SK-N-SH (cell line): Measurements from ENCODE around the gene ARHGAP40. TPM values are rescaled to one million over a fixed set of nuclear protein-coding genes. Genes with fewer than 3 reads are reported as not detected.
A peak's percentile ranks its signal among the peaks of the same experiment; 100 is the strongest.

ENCODE experiments used
- CTCF ChIA-PET: fragments of 300-600, 350-600 bp; formaldehyde crosslinking; extraction: SDS; loops from one replicate; lab custom pipeline; 2021; lab: Yijun Ruan, JAX
- POLR2A ChIA-PET: fragments of 350-600 bp; sonication (Branson Sonifier 250); formaldehyde crosslinking; extraction: SDS; loops from one replicate; lab custom pipeline; 2020; ENCODE audit warnings: antibody characterized with exemption, inconsistent platforms; lab: Yijun Ruan, JAX
- DNase-seq: peaks from one replicate; pipeline ENCODE4 v3.0.0; 2012
- H2AFZ ChIP-seq: fragments of 200-600 bp; sonication (generic); 2 replicates; pipeline ENCODE4 v1.8.1; 2016; ENCODE audit warnings: antibody characterized with exemption, mild to moderate bottlenecking, low read depth
- H3F3A ChIP-seq: fragments of 200-600 bp; sonication (generic); replicated peaks from 2 replicates; pipeline ENCODE3; 2016; ENCODE audit warnings: antibody characterized with exemption, mild to moderate bottlenecking; ENCODE audit not compliant: insufficient read depth
- H3K27ac ChIP-seq, 2 experiments: fragments of 200-500 bp in 1 of 2; fragments of 200-600 bp in 1 of 2; sonication (Bioruptor generic) in 1 of 2; sonication (generic), shearing (Covaris generic) in 1 of 2; 2 replicates each; pipeline versions ENCODE4 v1.5.1 to v1.6.1; 2014 to 2016; ENCODE audit warnings: low read depth in 2 of 2, inconsistent platforms in 1 of 2, low read length in 1 of 2, mild to moderate bottlenecking in 1 of 2, mixed read lengths in 1 of 2
- H3K27me3 ChIP-seq: fragments of 200-600 bp; sonication (generic), shearing (Covaris generic); 2 replicates; pipeline ENCODE4 v1.6.1; 2016; ENCODE audit warnings: mixed run types; ENCODE audit not compliant: insufficient read depth
- H3K36me3 ChIP-seq, 2 experiments: fragments of 200-500 bp in 1 of 2; fragments of 200-600 bp in 1 of 2; sonication (Bioruptor generic) in 1 of 2; sonication (generic) in 1 of 2; replicated peaks in 1 of 2; 2 replicates each; pipeline versions ENCODE3 to v1.5.1; 2014 to 2016; ENCODE audit warnings: low read length in 1 of 2, mild to moderate bottlenecking in 1 of 2; ENCODE audit not compliant: insufficient read depth in 2 of 2, control insufficient read depth in 1 of 2
- H3K4me1 ChIP-seq, 2 experiments: fragments of 200-500 bp in 1 of 2; fragments of 200-600 bp in 1 of 2; sonication (Bioruptor generic) in 1 of 2; sonication (generic), shearing (Covaris generic) in 1 of 2; 2 replicates each; pipeline versions ENCODE4 v1.5.1 to v1.6.1; 2014 to 2016; ENCODE audit warnings: low read depth in 1 of 2, low read length in 1 of 2, mixed run types in 1 of 2; ENCODE audit not compliant: insufficient read depth in 2 of 2, control insufficient read depth in 1 of 2
- H3K4me2 ChIP-seq: fragments of 200-600 bp; sonication (generic), shearing (Covaris generic); 2 replicates; pipeline ENCODE4 v1.6.1; 2017; ENCODE audit warnings: mixed run types
- H3K4me3 ChIP-seq, 2 experiments: fragments of 200-500 bp in 1 of 2; fragments of 200-600 bp in 1 of 2; sonication (Bioruptor generic) in 1 of 2; sonication (generic), shearing (Covaris generic) in 1 of 2; 2 replicates each; pipeline versions ENCODE4 v1.5.1 to v1.8.1; 2014 to 2016; ENCODE audit warnings: low read depth in 2 of 2, inconsistent platforms in 1 of 2, low read length in 1 of 2, mild to moderate bottlenecking in 1 of 2, mixed read lengths in 1 of 2, moderate library complexity in 1 of 2
- H3K79me2 ChIP-seq: fragments of 200-600 bp; sonication (generic); 2 replicates; pipeline ENCODE4 v1.8.1; 2017; ENCODE audit warnings: mild to moderate bottlenecking; ENCODE audit not compliant: insufficient read depth
- H3K9ac ChIP-seq: fragments of 200-600 bp; sonication (generic); 2 replicates; pipeline ENCODE4 v1.6.1; 2017; ENCODE audit warnings: mixed run types
- H3K9me2 ChIP-seq: fragments of 200-600 bp; sonication (generic); 2 replicates; pipeline ENCODE4 v1.6.1; 2017; ENCODE audit warnings: mixed run types
- H3K9me3 ChIP-seq: fragments of 200-600 bp; sonication (generic); 2 replicates; pipeline ENCODE4 v1.6.1; 2017; ENCODE audit warnings: mixed run types, mild to moderate bottlenecking, moderate library complexity
- H4K20me1 ChIP-seq: fragments of 200-600 bp; sonication (generic); 2 replicates; pipeline ENCODE4 v1.6.1; 2017; ENCODE audit warnings: mild to moderate bottlenecking, mixed run types; ENCODE audit not compliant: insufficient read depth
- CHD2 ChIP-seq: fragments of 150-350 bp; IDR thresholded peaks from 2 replicates; pipeline ENCODE4 v1.6.1; 2018; ENCODE audit warnings: low read length; ENCODE audit not compliant: partially characterized antibody
- EP300 ChIP-seq, 2 experiments: IDR thresholded peaks; 2 replicates each; pipeline versions ENCODE4 v1.4.0 to v1.6.1; 2012; ENCODE audit warnings: borderline replicate concordance in 1 of 2, low read depth in 1 of 2, low read length in 1 of 2
- EZH2phosphoT487 ChIP-seq: fragments of 200-600 bp; sonication (generic); IDR thresholded peaks from 2 replicates; pipeline ENCODE4 v1.6.1; 2017; ENCODE audit warnings: low read depth, mixed run types, mild to moderate bottlenecking, antibody characterized with exemption, moderate library complexity, borderline replicate concordance
- FOXJ3 ChIP-seq: sonication (generic); formaldehyde crosslinking; IDR thresholded peaks from 2 replicates; pipeline ENCODE4 v1.5.1; 2020; ENCODE audit warnings: mild to moderate bottlenecking, missing genetic modification reagents
- GABPA ChIP-seq: IDR thresholded peaks from 2 replicates; pipeline ENCODE4 v1.4.0; 2012; ENCODE audit warnings: low read depth, mild to moderate bottlenecking
- RAD21 ChIP-seq: IDR thresholded peaks from 2 replicates; pipeline ENCODE4 v1.6.1; 2012; ENCODE audit warnings: mild to moderate bottlenecking, low read length
- RCOR1 ChIP-seq: fragments of 150-350 bp; IDR thresholded peaks from 2 replicates; pipeline ENCODE4 v1.6.1; 2017; ENCODE audit warnings: antibody characterized with exemption, low read length
- RXRA ChIP-seq: IDR thresholded peaks from 2 replicates; pipeline ENCODE4 v1.4.0; 2012; ENCODE audit warnings: low read depth, mild to moderate bottlenecking, borderline replicate concordance
- WGBS: methylation state at CpG from one replicate; pipeline ENCODE4 v1.1.6; 2017; ENCODE audit warnings: low lambda C conversion rate; 5-methylcytosine and 5-hydroxymethylcytosine counted together
- polyA plus RNA-seq, 3 experiments: library from polyadenylated mRNA; depleted of rRNA; stranded (reverse); fragments of >200 nt; gene quantifications; 2 replicates each; pipeline ENCODE4 v1.2.3, GENCODE V29; 2012
- TF ChIP-seq, protein P1 (sequence below): fragments of 200-600 bp; sonication (generic); IDR thresholded peaks from 2 replicates; pipeline ENCODE4 v1.6.1; 2017; ENCODE audit warnings: antibody characterized with exemption, mild to moderate bottlenecking, moderate library complexity

The ARHGAP40 gene
- polyA plus RNA-seq, 1 of the 3 experiments (the other 2 are of a cell fraction): 0.02 TPM

DNA sequence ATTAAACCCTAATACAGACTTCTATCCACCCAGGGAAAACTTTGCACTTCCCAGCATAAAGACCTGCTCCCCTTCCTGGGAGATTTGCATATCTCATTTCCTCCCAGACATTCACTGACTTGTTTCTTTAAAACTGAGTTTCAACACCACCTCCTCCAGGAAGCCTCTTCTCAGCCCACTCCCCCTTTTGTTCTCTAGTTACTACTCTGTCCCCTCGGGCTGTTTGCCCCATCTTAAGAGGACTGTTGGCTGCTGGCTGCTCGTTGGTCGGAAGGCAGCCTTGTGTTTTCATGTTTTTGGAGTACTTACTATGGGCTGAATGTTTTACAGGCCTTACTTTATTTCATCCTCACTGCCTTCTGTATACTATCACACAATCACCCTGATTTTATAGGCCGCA is 6.6 kb downstream of the ARHGAP40 start:
- ChIA-PET CTCF (no interaction called here), POLR2A (no interaction called here)
- Histone ChIP-seq H3K9me2 (no peaks in the 10 kb centered on the region), H3K4me3 (no peak overlapping the region), H3K4me1 (no peaks in the 10 kb centered on the region; a peak in 1 of 4 replicates), H2AFZ (no peak overlapping the region), H3K9ac (no peak overlapping the region), H3K79me2 (no peaks in the 10 kb centered on the region), H3K4me2 (no peak overlapping the region), H3K27ac (no peak overlapping the region), H3K27me3 (no peaks in the 10 kb centered on the region), H4K20me1 (no peaks in the 10 kb centered on the region), H3F3A (no peaks in the 10 kb centered on the region), H3K9me3 (no peaks in the 10 kb centered on the region), H3K36me3 (no peaks in the 10 kb centered on the region)
- no peak for DNase-seq
- 66% methylated on average over 4 of the region's 4 CpGs for WGBS
- TF ChIP-seq RXRA (no peak), RCOR1 (no peak), GABPA (no peak), RAD21 (no peak), EP300 (IDR thresholded peaks at IDR 0.05; ENCODE audit: borderline replicate concordance in 1 of 2, low read depth in 1 of 2, low read length in 1 of 2) (no peak)

DNA sequence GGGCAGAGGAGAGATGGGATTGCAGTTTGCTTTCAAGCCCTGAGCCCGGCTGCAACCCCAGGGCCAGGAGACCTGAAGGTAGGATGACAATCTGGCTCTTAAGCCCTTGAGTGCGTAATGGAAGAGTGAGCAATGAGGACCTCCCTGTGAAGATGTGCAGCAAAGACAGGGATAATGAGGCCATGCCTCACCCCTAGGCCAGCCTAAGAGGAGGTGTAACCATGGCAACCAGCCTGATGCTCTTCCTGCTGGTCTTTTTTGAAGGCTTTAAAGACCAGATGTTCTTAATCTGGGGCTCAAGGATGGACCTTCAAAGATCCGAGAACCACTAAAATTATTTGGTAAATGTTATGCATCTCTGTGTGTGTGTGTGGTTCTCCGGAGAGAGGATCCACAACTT is 8.2 kb downstream of the ARHGAP40 start:
- no peak overlapping the region for H3K4me3 ChIP-seq
- no peaks in the 10 kb centered on the region for H3K79me2 ChIP-seq
- H3K27me3 ChIP-seq: no peaks in the 10 kb centered on the region
- no peak overlapping the region for H3K27ac ChIP-seq
- CTCF ChIA-PET: interaction anchor here (1.8 kb wide), 1 partner anchor 23 kb away, joined by 3 read pairs; no protein-coding TSS in a partner anchor
- H3F3A ChIP-seq: no peaks in the 10 kb centered on the region
- peak; percentile 41 for DNase-seq
- no peaks in the 10 kb centered on the region for H3K9me3 ChIP-seq
- no peaks in the 10 kb centered on the region for H3K36me3 ChIP-seq
- no peaks in the 10 kb centered on the region; a peak in 1 of 4 replicates for H3K4me1 ChIP-seq
- no peaks in the 10 kb centered on the region for H3K9me2 ChIP-seq
- WGBS: 78% methylated on average over 3 of the region's 4 CpGs
- H4K20me1 ChIP-seq: no peaks in the 10 kb centered on the region
- POLR2A ChIA-PET: no interaction called here
- no peak overlapping the region for H2AFZ ChIP-seq
- no peak overlapping the region for H3K4me2 ChIP-seq
- TF ChIP-seq EZH2phosphoT487 (no peak), CHD2 (no peak)
- TF ChIP-seq, all 33 proteins: peak for 0
- no peak overlapping the region for H3K9ac ChIP-seq

DNA sequence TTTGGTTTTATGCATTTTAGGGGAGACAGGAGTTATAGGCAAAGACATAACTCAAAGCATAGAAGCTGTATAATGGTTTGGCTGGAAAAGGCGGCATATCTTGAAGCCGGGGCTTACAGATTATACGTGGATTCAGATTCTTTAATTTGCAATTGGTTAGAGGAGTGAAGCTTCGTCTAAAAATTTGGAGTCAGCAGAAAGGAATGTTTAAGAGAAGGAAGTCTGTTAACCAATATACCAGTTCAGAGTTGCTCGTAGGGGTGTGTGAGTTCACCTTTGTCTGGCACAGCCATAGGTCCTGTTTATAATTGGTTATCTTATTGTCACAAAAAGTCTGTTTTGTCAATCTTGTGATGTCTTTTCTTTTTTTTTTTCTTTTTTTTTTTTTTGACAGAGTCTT is 8.9 kb downstream of the ARHGAP40 start:
- no peaks in the 10 kb centered on the region; a peak in 1 of 4 replicates for H3K4me1 ChIP-seq
- H3K9ac ChIP-seq: no peak overlapping the region
- H2AFZ ChIP-seq: no peak overlapping the region
- no peaks in the 10 kb centered on the region for H3K79me2 ChIP-seq
- no peaks in the 10 kb centered on the region for H3K27me3 ChIP-seq
- no peak overlapping the region for H3K27ac ChIP-seq
- H3K9me2 ChIP-seq: no peaks in the 10 kb centered on the region
- H3F3A ChIP-seq: no peaks in the 10 kb centered on the region
- WGBS: 51% methylated on average over 5 of the region's 5 CpGs
- no peak for DNase-seq
- H4K20me1 ChIP-seq: no peaks in the 10 kb centered on the region
- H3K4me3 ChIP-seq: no peak overlapping the region
- no peak overlapping the region for H3K4me2 ChIP-seq
- TF ChIP-seq, protein P1, sequence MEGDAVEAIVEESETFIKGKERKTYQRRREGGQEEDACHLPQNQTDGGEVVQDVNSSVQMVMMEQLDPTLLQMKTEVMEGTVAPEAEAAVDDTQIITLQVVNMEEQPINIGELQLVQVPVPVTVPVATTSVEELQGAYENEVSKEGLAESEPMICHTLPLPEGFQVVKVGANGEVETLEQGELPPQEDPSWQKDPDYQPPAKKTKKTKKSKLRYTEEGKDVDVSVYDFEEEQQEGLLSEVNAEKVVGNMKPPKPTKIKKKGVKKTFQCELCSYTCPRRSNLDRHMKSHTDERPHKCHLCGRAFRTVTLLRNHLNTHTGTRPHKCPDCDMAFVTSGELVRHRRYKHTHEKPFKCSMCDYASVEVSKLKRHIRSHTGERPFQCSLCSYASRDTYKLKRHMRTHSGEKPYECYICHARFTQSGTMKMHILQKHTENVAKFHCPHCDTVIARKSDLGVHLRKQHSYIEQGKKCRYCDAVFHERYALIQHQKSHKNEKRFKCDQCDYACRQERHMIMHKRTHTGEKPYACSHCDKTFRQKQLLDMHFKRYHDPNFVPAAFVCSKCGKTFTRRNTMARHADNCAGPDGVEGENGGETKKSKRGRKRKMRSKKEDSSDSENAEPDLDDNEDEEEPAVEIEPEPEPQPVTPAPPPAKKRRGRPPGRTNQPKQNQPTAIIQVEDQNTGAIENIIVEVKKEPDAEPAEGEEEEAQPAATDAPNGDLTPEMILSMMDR: no peak
- TF ChIP-seq FOXJ3 (CRISPR knock-in tag): no peak
- no peak for TF ChIP-seq RCOR1
- no peaks in the 10 kb centered on the region for H3K9me3 ChIP-seq
- no peaks in the 10 kb centered on the region for H3K36me3 ChIP-seq
- CTCF ChIA-PET: interaction anchor here (1.8 kb wide), 1 partner anchor 22 kb away, joined by 3 read pairs; no protein-coding TSS in a partner anchor
- POLR2A ChIA-PET: no interaction called here
